ENCODE results near the gene MAPRE2.

DNA sequence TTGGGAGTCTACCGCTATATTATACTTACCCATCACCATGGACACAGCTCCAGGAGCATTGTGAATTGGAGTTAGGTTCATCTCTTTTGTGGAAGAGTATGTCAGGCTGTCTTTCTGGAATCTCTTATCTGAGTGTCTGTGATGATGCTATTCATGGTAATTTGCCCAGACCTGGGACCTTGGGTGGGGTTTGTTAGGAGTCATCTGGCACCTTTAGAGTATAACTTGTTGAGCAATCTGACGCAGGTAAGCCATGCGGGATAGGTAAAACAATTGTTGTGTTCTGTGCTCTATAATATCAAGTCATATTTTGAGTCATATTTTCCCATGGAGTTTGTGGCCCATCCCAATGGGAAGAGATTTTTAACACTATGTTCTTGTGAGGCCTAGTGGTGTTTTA is 49.7 kb upstream of the MAPRE2 start:
- no peak for TF ChIP-seq SMC3 (conservative IDR thresholded peaks at IDR 0.05; ENCODE audit: poor library complexity)
- TF ChIP-seq, protein P1, sequence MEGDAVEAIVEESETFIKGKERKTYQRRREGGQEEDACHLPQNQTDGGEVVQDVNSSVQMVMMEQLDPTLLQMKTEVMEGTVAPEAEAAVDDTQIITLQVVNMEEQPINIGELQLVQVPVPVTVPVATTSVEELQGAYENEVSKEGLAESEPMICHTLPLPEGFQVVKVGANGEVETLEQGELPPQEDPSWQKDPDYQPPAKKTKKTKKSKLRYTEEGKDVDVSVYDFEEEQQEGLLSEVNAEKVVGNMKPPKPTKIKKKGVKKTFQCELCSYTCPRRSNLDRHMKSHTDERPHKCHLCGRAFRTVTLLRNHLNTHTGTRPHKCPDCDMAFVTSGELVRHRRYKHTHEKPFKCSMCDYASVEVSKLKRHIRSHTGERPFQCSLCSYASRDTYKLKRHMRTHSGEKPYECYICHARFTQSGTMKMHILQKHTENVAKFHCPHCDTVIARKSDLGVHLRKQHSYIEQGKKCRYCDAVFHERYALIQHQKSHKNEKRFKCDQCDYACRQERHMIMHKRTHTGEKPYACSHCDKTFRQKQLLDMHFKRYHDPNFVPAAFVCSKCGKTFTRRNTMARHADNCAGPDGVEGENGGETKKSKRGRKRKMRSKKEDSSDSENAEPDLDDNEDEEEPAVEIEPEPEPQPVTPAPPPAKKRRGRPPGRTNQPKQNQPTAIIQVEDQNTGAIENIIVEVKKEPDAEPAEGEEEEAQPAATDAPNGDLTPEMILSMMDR (IDR thresholded peaks at IDR 0.05; ENCODE audit: poor library complexity, severe bottlenecking): no peak
- TF ChIP-seq TAF1 (IDR thresholded peaks at IDR 0.05; ENCODE audit: low read depth): no peak
- no peak for TF ChIP-seq EP300 (conservative IDR thresholded peaks at IDR 0.05; ENCODE audit: poor library complexity, severe bottlenecking)
- no peak for TF ChIP-seq REST (IDR thresholded peaks at IDR 0.05; ENCODE audit: borderline replicate concordance)
- no peak for TF ChIP-seq EZH2 (IDR thresholded peaks at IDR 0.05; ENCODE audit: borderline replicate concordance, insufficient read depth, low read length, poor library complexity, severe bottlenecking)
- no peak for TF ChIP-seq POLR2AphosphoS5 (IDR thresholded peaks at IDR 0.05)
- TF ChIP-seq RAD21 (conservative IDR thresholded peaks at IDR 0.05): no peak
- TF ChIP-seq MXI1 (conservative IDR thresholded peaks at IDR 0.05; ENCODE audit: poor library complexity, severe bottlenecking): no peak
